Measurements from ENCODE around the gene MANEAL.

The MANEAL gene

GRCh38 chr1:37778654-37779053 lies 15.0 kb upstream of the MANEAL start:
- H3K4me1 ChIP-seq (ENCODE audit: control insufficient read depth in 2 of 2, insufficient read depth in 2 of 2, low read length in 2 of 2) = peaks cover 9% of the 10 kb centered on the region in 2 donors
- no peak overlapping the region for H3K27ac ChIP-seq (ENCODE audit: low read depth in 2 of 2, low read length in 2 of 2)
- H3K9ac ChIP-seq (ENCODE audit: low read depth in 1 of 2, low read length in 2 of 2) = no peak overlapping the region
- H3K4me3 ChIP-seq (ENCODE audit: low read length in 2 of 2) = no peak overlapping the region
- no peaks in the 10 kb centered on the region for H3K9me3 ChIP-seq (ENCODE audit: control insufficient read depth in 2 of 2, low read length in 2 of 2)
- H3K27me3 ChIP-seq (ENCODE audit: control insufficient read depth in 2 of 2, insufficient read depth in 2 of 2, low read length in 2 of 2) = no peaks in the 10 kb centered on the region
- no peaks in the 10 kb centered on the region for H3K36me3 ChIP-seq (ENCODE audit: control insufficient read depth in 2 of 2, insufficient read depth in 2 of 2, low read length in 2 of 2)

DNA sequence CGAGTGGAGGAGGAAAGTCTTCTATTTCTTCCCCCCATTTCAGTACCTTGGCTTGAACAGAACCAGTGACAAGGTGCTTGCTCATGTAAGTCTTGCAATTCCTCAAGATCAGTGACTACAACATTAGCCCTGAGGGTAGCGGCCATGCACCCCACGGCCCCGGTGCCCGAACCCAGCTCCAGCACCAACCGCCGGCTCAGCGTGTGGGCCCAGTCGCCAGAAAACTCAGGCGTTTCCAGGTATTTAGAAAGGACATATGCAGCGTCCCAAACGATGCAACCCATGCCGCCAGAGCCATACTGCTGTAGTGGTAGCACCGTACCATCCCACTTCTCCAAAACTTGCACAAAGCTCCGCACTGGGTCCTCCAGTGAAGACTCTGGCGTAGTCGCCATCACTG lies 11.2 kb upstream of the MANEAL start:
- H3K27me3 ChIP-seq (ENCODE audit: control insufficient read depth in 2 of 2, insufficient read depth in 2 of 2, low read length in 2 of 2) = no peaks in the 10 kb centered on the region
- no peak overlapping the region for H3K9ac ChIP-seq (ENCODE audit: low read depth in 1 of 2, low read length in 2 of 2)
- no peaks in the 10 kb centered on the region for H3K36me3 ChIP-seq (ENCODE audit: control insufficient read depth in 2 of 2, insufficient read depth in 2 of 2, low read length in 2 of 2)
- H3K4me1 ChIP-seq (ENCODE audit: control insufficient read depth in 2 of 2, insufficient read depth in 2 of 2, low read length in 2 of 2) = peaks cover 9% of the 10 kb centered on the region in 2 donors
- H3K9me3 ChIP-seq (ENCODE audit: control insufficient read depth in 2 of 2, low read length in 2 of 2) = no peaks in the 10 kb centered on the region
- H3K4me3 ChIP-seq (ENCODE audit: low read length in 2 of 2) = no peak overlapping the region
- H3K27ac ChIP-seq (ENCODE audit: low read depth in 2 of 2, low read length in 2 of 2) = no peak overlapping the region

GRCh38 chr1:37792943-37793686 lies 532 bp upstream of the MANEAL start:
- no peak overlapping the region for H3K9ac ChIP-seq (ENCODE audit: low read depth in 1 of 2, low read length in 2 of 2)
- H3K4me1 ChIP-seq (ENCODE audit: control insufficient read depth in 2 of 2, insufficient read depth in 2 of 2, low read length in 2 of 2) = peaks cover 6 to 10% of the 10 kb centered on the region in 2 donors
- H3K27ac ChIP-seq (ENCODE audit: low read depth in 2 of 2, low read length in 2 of 2) = no peak overlapping the region
- H3K9me3 ChIP-seq (ENCODE audit: control insufficient read depth in 2 of 2, low read length in 2 of 2) = no peaks in the 10 kb centered on the region
- H3K27me3 ChIP-seq (ENCODE audit: control insufficient read depth in 2 of 2, insufficient read depth in 2 of 2, low read length in 2 of 2) = peaks cover 0 to 4% of the 10 kb centered on the region in 2 donors
- no peaks in the 10 kb centered on the region for H3K36me3 ChIP-seq (ENCODE audit: control insufficient read depth in 2 of 2, insufficient read depth in 2 of 2, low read length in 2 of 2)
- H3K4me3 ChIP-seq (ENCODE audit: low read length in 2 of 2) = peak overlapping the region in 1 of 2 donors; percentile 71

- H3K4me3 ChIP-seq (ENCODE audit: low read length in 2 of 2) = peak overlapping the region; percentile 37 to 71
- H3K9ac ChIP-seq (ENCODE audit: low read depth in 1 of 2, low read length in 2 of 2) = no peak overlapping the region
- H3K36me3 ChIP-seq (ENCODE audit: control insufficient read depth in 2 of 2, insufficient read depth in 2 of 2, low read length in 2 of 2) = peaks cover 0 to 6% of the 10 kb centered on the region in 2 donors
- H3K27ac ChIP-seq (ENCODE audit: low read depth in 2 of 2, low read length in 2 of 2) = no peak overlapping the region
- H3K27me3 ChIP-seq (ENCODE audit: control insufficient read depth in 2 of 2, insufficient read depth in 2 of 2, low read length in 2 of 2) = peaks cover 0 to 4% of the 10 kb centered on the region in 2 donors
- peaks cover 6 to 10% of the 10 kb centered on the region in 2 donors for H3K4me1 ChIP-seq (ENCODE audit: control insufficient read depth in 2 of 2, insufficient read depth in 2 of 2, low read length in 2 of 2)
- H3K9me3 ChIP-seq (ENCODE audit: control insufficient read depth in 2 of 2, low read length in 2 of 2) = no peaks in the 10 kb centered on the region
These were observed 1.0 kb downstream of the MANEAL start for GRCh38 chr1:37794372-37795339.

GRCh38 chr1:37795340-37796125 lies 1.9 kb downstream of the MANEAL start:
- Histone ChIP-seq H3K27me3 (ENCODE audit: control insufficient read depth in 2 of 2, insufficient read depth in 2 of 2, low read length in 2 of 2) (peaks cover 0 to 4% of the 10 kb centered on the region in 2 donors), H3K9me3 (ENCODE audit: control insufficient read depth in 2 of 2, low read length in 2 of 2) (no peaks in the 10 kb centered on the region), H3K27ac (ENCODE audit: low read depth in 2 of 2, low read length in 2 of 2) (no peak overlapping the region), H3K4me1 (ENCODE audit: control insufficient read depth in 2 of 2, insufficient read depth in 2 of 2, low read length in 2 of 2) (peaks cover 6 to 10% of the 10 kb centered on the region in 2 donors), H3K9ac (ENCODE audit: low read depth in 1 of 2, low read length in 2 of 2) (no peak overlapping the region), H3K36me3 (ENCODE audit: control insufficient read depth in 2 of 2, insufficient read depth in 2 of 2, low read length in 2 of 2) (peaks cover 6 to 13% of the 10 kb centered on the region in 2 donors), H3K4me3 (ENCODE audit: low read length in 2 of 2) (peak overlapping the region; percentile 22 to 71)

DNA sequence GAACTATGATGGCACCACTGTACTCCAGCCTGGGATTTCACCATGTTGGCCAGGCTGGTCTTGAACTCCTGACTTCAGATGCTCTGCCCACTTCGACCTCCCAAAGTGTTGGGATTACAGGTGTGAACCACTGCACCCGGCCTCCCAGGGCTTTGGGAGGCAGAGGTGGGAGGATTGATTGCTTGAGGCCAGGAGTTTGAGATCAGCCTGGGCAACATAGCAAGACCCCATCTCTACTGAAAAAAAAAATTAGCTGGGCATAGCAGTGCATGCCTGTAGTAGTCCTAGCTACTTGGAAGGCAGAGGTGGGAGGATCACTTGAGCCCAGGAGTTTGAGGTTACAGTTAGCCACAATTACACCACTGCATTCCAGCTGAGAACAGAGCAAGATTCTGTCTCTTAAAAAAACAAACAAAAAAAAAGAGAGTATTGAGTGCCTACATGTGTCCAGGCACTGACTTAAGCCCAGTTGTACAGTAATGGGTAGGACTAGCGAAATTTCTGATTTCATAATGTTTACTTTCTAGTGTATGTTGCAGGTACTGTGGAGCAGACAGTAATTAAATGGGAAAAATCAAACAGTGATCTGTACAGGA lies 4.2 kb downstream of the MANEAL start:
- no peak overlapping the region for H3K27ac ChIP-seq (ENCODE audit: low read depth in 2 of 2, low read length in 2 of 2)
- H3K4me1 ChIP-seq (ENCODE audit: control insufficient read depth in 2 of 2, insufficient read depth in 2 of 2, low read length in 2 of 2) = peaks cover 6 to 10% of the 10 kb centered on the region in 2 donors
- H3K9ac ChIP-seq (ENCODE audit: low read depth in 1 of 2, low read length in 2 of 2) = no peak overlapping the region
- no peaks in the 10 kb centered on the region for H3K27me3 ChIP-seq (ENCODE audit: control insufficient read depth in 2 of 2, insufficient read depth in 2 of 2, low read length in 2 of 2)
- no peak overlapping the region for H3K4me3 ChIP-seq (ENCODE audit: low read length in 2 of 2)
- H3K36me3 ChIP-seq (ENCODE audit: control insufficient read depth in 2 of 2, insufficient read depth in 2 of 2, low read length in 2 of 2) = peaks cover 12 to 25% of the 10 kb centered on the region in 2 donors
- H3K9me3 ChIP-seq (ENCODE audit: control insufficient read depth in 2 of 2, low read length in 2 of 2) = no peaks in the 10 kb centered on the region

- Histone ChIP-seq H3K27ac (ENCODE audit: low read depth in 2 of 2, low read length in 2 of 2) (no peak overlapping the region), H3K4me3 (ENCODE audit: low read length in 2 of 2) (no peak overlapping the region), H3K27me3 (ENCODE audit: control insufficient read depth in 2 of 2, insufficient read depth in 2 of 2, low read length in 2 of 2) (no peaks in the 10 kb centered on the region), H3K9ac (ENCODE audit: low read depth in 1 of 2, low read length in 2 of 2) (no peak overlapping the region), H3K9me3 (ENCODE audit: control insufficient read depth in 2 of 2, low read length in 2 of 2) (no peaks in the 10 kb centered on the region), H3K36me3 (ENCODE audit: control insufficient read depth in 2 of 2, insufficient read depth in 2 of 2, low read length in 2 of 2) (peaks cover 36 to 61% of the 10 kb centered on the region in 2 donors), H3K4me1 (ENCODE audit: control insufficient read depth in 2 of 2, insufficient read depth in 2 of 2, low read length in 2 of 2) (peaks cover 9 to 10% of the 10 kb centered on the region in 2 donors)
These were observed 8.8 kb downstream of the MANEAL start for GRCh38 chr1:37802439-37802838.

DNA sequence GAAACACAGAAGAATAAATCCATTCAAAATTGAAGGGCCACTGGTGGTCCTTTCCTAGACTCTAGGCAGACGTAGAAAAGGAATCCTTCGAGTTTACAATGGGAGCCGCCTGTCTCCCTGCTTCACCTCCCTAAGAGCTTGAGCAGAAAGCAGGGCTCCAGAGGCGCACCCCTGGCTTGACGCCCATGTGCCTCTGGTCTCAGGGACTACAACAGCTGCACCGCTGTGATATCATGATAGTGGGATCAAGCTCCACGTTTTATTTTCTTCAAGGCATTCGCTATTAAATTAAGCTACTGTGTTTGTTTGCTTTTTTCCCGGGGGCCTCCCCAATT lies 13.5 kb downstream of the MANEAL start:
- Histone ChIP-seq H3K9ac (ENCODE audit: low read depth in 1 of 2, low read length in 2 of 2) (peak overlapping the region; percentile 64 to 86), H3K4me1 (ENCODE audit: control insufficient read depth in 2 of 2, insufficient read depth in 2 of 2, low read length in 2 of 2) (peaks cover 17 to 19% of the 10 kb centered on the region in 2 donors), H3K9me3 (ENCODE audit: control insufficient read depth in 2 of 2, low read length in 2 of 2) (no peaks in the 10 kb centered on the region), H3K27ac (ENCODE audit: low read depth in 2 of 2, low read length in 2 of 2) (peak overlapping the region; percentile 86 to 87), H3K4me3 (ENCODE audit: low read length in 2 of 2) (peak overlapping the region; percentile 75 to 92), H3K36me3 (ENCODE audit: control insufficient read depth in 2 of 2, insufficient read depth in 2 of 2, low read length in 2 of 2) (peaks cover 27 to 43% of the 10 kb centered on the region in 2 donors), H3K27me3 (ENCODE audit: control insufficient read depth in 2 of 2, insufficient read depth in 2 of 2, low read length in 2 of 2) (no peaks in the 10 kb centered on the region)

DNA sequence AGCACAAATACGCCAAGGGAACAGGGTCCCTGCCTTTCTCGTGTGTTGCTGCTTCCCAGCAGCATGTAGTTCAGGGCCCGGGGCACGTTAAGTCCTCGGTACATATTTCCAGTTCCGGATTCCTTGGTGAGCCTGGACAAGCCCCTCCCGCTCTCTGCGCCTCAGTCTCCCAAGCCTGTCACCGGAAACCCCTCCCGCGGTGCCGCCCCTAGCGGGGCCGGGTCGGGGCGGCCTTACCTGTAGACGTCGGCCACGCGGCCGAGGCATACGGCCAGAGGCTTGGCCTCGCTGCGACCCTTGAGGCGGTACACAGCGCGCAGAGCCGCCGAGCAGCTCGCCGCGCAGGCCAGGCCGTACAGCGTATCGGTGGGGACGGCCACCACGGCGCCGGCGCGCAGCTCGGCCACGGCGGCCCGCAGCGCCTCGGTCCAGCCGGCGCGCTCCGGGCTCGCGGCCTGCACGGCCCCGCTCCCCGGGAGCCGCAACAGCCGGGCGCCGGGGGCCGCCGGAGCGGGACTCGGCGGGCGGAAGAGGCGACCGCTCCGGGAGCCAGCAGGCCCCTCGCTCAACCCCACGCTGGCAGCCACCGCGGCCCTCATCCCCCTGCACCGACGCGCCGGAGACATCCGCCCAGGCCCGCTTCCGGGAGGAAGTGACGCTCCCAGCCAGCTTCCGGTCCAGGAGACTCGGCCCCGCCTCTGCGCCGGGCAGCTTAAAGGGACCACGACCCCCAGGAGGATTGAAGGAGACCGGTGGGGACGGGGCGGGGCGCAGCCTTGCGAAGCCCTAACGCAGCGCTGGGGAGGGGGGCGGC lies 14.1 kb downstream of the MANEAL start, which contains the start of the genes C1orf122 and YRDC:
C1orf122 (plus strand) TSS at position 236 of the 814 bp plus-strand sequence. CDS start 615 bp downstream, outside the sequence.
YRDC (minus strand) TSS at position 654 of the 814 bp plus-strand sequence; CDS start at position 626, 28 bp downstream.
- Histone ChIP-seq H3K36me3 (ENCODE audit: control insufficient read depth in 2 of 2, insufficient read depth in 2 of 2, low read length in 2 of 2) (peaks cover 24 to 37% of the 10 kb centered on the region in 2 donors), H3K9me3 (ENCODE audit: control insufficient read depth in 2 of 2, low read length in 2 of 2) (no peaks in the 10 kb centered on the region), H3K4me3 (ENCODE audit: low read length in 2 of 2) (peak within 1 kb of the TSS; percentile 75 to 92), H3K4me1 (ENCODE audit: control insufficient read depth in 2 of 2, insufficient read depth in 2 of 2, low read length in 2 of 2) (peaks cover 17 to 19% of the 10 kb centered on the region in 2 donors), H3K9ac (ENCODE audit: low read depth in 1 of 2, low read length in 2 of 2) (peak within 1 kb of the TSS; percentile 64 to 86), H3K27me3 (ENCODE audit: control insufficient read depth in 2 of 2, insufficient read depth in 2 of 2, low read length in 2 of 2) (no peaks in the 10 kb centered on the region), H3K27ac (ENCODE audit: low read depth in 2 of 2, low read length in 2 of 2) (peak within 1 kb of the TSS; percentile 86 to 87)

Data from mucosa of rectum (tissue), 2 donors.